ENCODE data around the gene PIK3CA. TPM values are rescaled to one million over a fixed set of nuclear protein-coding genes. Genes with fewer than 3 reads are reported as not detected.

The PIK3CA gene
- total RNA-seq, 4 donors from 2014 or later = 28.8 to 75.6 (median 48.0) TPM

DNA sequence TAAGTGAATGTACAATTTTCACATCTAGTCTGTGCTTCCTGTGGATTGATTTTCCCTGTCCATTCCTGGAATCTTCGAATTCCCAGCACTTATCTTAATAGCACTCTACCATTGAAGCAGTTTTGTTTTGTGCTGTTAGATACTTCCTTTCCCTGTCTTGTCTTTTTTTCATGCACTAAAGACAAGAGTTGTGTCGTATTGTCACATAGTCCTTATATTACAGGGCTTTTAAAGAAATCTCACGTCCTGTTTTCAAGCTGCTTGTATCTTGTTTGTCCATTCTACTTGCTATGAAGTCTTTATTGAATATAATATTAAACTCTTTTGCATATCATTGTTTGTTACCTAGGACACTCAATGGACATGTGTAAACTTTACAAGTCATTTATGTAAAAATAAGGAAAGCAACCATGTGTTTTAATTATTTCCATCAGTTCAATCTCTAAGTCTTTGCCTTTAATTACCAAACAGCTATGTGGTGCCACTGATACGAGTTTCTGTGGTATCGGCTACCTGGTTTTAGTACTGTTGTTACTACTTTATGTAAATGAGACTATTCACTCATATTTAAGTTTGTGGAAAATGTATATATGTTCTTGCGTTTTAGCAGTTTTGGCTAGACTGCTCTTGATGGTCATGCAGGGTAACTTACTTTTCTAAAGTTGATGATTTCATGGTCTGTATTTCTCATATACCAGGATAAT lies 10.3 kb downstream of the PIK3CA start:
- DNase-seq (ENCODE audit: low spot score) = no peak
- ATAC-seq (ENCODE audit: low FRiP score) = no peak
- TF ChIP-seq, protein P1, sequence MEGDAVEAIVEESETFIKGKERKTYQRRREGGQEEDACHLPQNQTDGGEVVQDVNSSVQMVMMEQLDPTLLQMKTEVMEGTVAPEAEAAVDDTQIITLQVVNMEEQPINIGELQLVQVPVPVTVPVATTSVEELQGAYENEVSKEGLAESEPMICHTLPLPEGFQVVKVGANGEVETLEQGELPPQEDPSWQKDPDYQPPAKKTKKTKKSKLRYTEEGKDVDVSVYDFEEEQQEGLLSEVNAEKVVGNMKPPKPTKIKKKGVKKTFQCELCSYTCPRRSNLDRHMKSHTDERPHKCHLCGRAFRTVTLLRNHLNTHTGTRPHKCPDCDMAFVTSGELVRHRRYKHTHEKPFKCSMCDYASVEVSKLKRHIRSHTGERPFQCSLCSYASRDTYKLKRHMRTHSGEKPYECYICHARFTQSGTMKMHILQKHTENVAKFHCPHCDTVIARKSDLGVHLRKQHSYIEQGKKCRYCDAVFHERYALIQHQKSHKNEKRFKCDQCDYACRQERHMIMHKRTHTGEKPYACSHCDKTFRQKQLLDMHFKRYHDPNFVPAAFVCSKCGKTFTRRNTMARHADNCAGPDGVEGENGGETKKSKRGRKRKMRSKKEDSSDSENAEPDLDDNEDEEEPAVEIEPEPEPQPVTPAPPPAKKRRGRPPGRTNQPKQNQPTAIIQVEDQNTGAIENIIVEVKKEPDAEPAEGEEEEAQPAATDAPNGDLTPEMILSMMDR (IDR thresholded peaks at IDR 0.05) = no peak

GRCh38 chr3:179163503-179163902 lies 15.3 kb downstream of the PIK3CA start:
- TF ChIP-seq, protein P1 (IDR thresholded peaks at IDR 0.05) = no peak
- ATAC-seq (ENCODE audit: low FRiP score) = no peak
- DNase-seq (ENCODE audit: low spot score) = no peak

- DNase-seq (ENCODE audit: low spot score) = no peak
- ATAC-seq (ENCODE audit: low FRiP score) = no peak
- TF ChIP-seq, protein P1 (IDR thresholded peaks at IDR 0.05) = no peak
Observed at GRCh38 chr3:179164857-179165256, 16.7 kb downstream of the PIK3CA start.

- TF ChIP-seq, protein P1 (IDR thresholded peaks at IDR 0.05) = no peak
- DNase-seq (ENCODE audit: low spot score) (no peak), ATAC-seq (ENCODE audit: low FRiP score) (no peak)
Observed at GRCh38 chr3:179166561-179167201, 18.5 kb downstream of the PIK3CA start.

DNA sequence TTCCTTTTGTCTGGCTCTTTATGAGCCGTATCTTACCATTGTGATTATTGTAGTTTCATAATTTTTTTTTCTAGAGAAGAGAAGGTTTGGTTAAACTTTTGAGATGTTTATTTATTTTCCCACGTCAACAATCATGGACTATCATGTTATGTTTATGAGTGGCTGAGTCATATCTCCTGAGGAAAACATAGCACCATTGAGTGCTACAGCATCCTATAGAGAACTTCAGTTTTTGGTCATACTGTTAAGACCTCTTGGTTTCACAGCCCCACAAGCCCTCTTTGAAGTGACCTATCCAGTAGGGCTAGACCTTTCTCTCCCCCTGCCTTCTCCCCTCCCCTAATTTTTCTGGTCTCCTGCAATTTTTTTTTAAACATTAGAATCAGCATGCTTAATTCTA lies 20.8 kb downstream of the PIK3CA start:
- TF ChIP-seq, protein P1 (IDR thresholded peaks at IDR 0.05) = no peak
- no peak for ATAC-seq (ENCODE audit: low FRiP score)
- no peak for DNase-seq (ENCODE audit: low spot score)

DNA sequence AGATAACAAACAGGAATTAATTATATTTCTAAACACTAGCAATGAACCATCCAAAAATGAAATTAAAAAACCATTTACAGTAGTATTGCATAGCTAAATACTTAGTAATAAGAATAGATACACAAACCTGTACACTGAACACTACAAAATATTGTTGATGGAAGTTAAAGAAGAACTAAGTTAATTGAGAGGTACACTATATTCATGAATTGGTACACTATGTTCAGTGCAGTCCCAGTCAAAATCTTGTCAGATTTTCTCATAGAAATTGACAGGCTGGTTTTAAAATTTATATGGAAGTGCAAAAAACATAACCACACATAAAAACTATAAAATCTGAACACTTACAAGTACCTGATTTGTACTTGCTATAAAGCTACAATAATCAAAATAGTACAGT lies 24.4 kb downstream of the PIK3CA start:
- ATAC-seq (ENCODE audit: low FRiP score) = no peak
- DNase-seq (ENCODE audit: low spot score) = no peak
- TF ChIP-seq, protein P1 (IDR thresholded peaks at IDR 0.05) = no peak

DNA sequence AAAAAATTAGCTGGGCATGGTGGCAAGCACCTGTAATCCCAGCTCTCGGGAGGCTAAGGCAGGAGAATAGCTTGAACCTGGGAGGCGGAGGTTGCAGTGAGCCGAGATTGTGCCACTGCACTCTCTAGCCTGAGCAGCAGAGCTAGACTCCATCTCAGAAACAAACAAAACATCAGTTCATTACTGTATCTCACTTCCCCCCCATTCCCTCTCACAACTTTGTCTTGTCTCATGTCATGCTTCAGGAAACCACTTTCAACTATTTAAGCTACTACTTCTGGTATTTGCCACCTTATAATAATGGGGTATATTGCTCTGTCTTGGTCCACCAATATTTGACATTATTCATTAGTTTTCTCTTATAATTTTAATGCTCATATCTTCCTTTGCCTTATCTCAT lies 26.2 kb downstream of the PIK3CA start:
- DNase-seq (ENCODE audit: low spot score) (no peak), ATAC-seq (ENCODE audit: low FRiP score) (no peak)
- TF ChIP-seq, protein P1 (IDR thresholded peaks at IDR 0.05) = no peak

Measured in omental fat pad (tissue), 4 donors.